NCI-H128 (cell line): ENCODE data around the gene CRYBG1.

Experiments
- DNase-seq: peaks from one replicate; lab custom pipeline; 2025; ENCODE audit not compliant: unreplicated experiment; lab: John Stamatoyannopoulos, UW

CRYBG1 gene

GRCh38 chr6:106456756-106457155 is 96.2 kb downstream of the CRYBG1 start:
- DNase-seq: no peak

GRCh38 chr6:106458021-106458986 is 97.8 kb downstream of the CRYBG1 start:
- no peak for DNase-seq

- DNase-seq: no peak
Measured at GRCh38 chr6:106460481-106460880, 100.0 kb downstream of the CRYBG1 start.

GRCh38 chr6:106461084-106461483 is 100.6 kb downstream of the CRYBG1 start:
- no peak for DNase-seq

GRCh38 chr6:106462923-106463557 is 102.5 kb downstream of the CRYBG1 start:
- DNase-seq: no peak

GRCh38 chr6:106466211-106466610 is 105.7 kb downstream of the CRYBG1 start:
- no peak for DNase-seq

GRCh38 chr6:106468935-106469334 is 108.4 kb downstream of the CRYBG1 start:
- no peak for DNase-seq

- DNase-seq: no peak
Measured at GRCh38 chr6:106469882-106470281, 109.4 kb downstream of the CRYBG1 start.

- DNase-seq: no peak
Measured at GRCh38 chr6:106470316-106470715, 109.8 kb downstream of the CRYBG1 start.

GRCh38 chr6:106470811-106471210 is 110.3 kb downstream of the CRYBG1 start:
- no peak for DNase-seq

- DNase-seq: no peak
Measured at GRCh38 chr6:106473812-106474211, 113.3 kb downstream of the CRYBG1 start.

- no peak for DNase-seq
Measured at GRCh38 chr6:106474466-106474865, 113.9 kb downstream of the CRYBG1 start.

- no peak for DNase-seq
Measured at GRCh38 chr6:106475284-106475683, 114.8 kb downstream of the CRYBG1 start.

- DNase-seq: no peak
Measured at GRCh38 chr6:106476331-106477105, 116.0 kb downstream of the CRYBG1 start.

- DNase-seq: no peak
Measured at GRCh38 chr6:106477146-106477545, 116.6 kb downstream of the CRYBG1 start.

GRCh38 chr6:106477790-106478189 is 117.3 kb downstream of the CRYBG1 start:
- no peak for DNase-seq

GRCh38 chr6:106486236-106486635 is 125.7 kb downstream of the CRYBG1 start:
- DNase-seq: no peak

GRCh38 chr6:106488494-106489370 is 128.2 kb downstream of the CRYBG1 start:
- no peak for DNase-seq

- no peak for DNase-seq
Measured at GRCh38 chr6:106490030-106490429, 129.5 kb downstream of the CRYBG1 start.

- no peak for DNase-seq
Measured at GRCh38 chr6:106490436-106490835, 129.9 kb downstream of the CRYBG1 start.
